GM21367 (cell line): ENCODE data around the gene UBTD1.
"Not testable (repeated sequence)": the region's sequence is repeated elsewhere in the genome, so short reads cannot be mapped to it uniquely, and the experiment has no call there.

Experiments
- ATAC-seq: cut with Tn5 transposase; IDR thresholded peaks from one replicate; pipeline ENCODE4 v1.9.1; 2021; ENCODE audit not compliant: unreplicated experiment

Gene UBTD1

DNA sequence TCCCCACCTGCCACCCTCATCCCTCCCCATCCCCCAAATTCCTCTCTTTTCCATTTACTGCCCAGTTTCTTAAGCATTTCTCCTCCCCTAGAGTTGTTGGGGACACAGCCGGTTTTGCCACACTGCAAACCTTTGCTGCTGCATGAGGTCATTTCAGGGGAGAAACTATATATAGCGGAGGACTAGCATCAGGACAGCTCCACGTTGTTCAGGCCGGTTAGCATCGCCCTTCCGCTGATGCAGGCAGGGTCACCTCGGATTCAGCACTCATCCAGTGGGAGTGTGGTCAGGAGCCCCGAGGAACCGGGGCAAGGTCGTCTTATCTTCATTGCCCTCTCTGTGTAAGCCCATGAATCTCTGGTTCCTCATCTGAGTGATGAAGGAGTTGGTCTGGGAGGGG lies 15.6 kb downstream of the UBTD1 start:
- no peak for ATAC-seq

GRCh38 chr10:97515271-97515978 lies 16.7 kb downstream of the UBTD1 start:
- no peak for ATAC-seq

- ATAC-seq = no peak
Observed at GRCh38 chr10:97517096-97517750, 18.5 kb downstream of the UBTD1 start.

DNA sequence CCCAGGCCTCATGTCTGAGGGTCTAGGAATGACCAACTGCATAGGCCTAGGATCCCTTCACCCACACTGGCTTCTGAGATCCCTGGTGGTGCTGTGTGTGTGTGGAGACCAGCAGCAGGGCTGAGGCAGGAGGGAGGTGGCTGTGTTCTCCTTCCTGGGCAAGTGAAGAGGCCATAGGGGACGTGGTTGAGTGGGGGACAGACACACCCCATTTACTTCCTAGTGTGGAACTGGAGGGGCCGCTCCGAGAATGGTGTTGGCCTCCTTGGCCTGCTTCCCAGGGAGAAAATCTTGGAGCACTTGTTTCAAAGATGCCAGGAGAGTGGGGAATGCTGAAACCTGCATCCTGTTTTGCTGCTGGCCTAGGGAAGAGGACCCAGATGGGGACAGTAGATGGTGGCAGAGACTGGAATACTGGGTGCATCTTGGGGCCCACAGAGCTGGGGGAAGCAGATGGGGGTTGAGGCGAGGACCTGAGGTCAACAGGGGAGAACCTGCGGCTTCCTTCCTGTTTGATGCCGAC lies 19.1 kb downstream of the UBTD1 start:
- ATAC-seq = no peak

DNA sequence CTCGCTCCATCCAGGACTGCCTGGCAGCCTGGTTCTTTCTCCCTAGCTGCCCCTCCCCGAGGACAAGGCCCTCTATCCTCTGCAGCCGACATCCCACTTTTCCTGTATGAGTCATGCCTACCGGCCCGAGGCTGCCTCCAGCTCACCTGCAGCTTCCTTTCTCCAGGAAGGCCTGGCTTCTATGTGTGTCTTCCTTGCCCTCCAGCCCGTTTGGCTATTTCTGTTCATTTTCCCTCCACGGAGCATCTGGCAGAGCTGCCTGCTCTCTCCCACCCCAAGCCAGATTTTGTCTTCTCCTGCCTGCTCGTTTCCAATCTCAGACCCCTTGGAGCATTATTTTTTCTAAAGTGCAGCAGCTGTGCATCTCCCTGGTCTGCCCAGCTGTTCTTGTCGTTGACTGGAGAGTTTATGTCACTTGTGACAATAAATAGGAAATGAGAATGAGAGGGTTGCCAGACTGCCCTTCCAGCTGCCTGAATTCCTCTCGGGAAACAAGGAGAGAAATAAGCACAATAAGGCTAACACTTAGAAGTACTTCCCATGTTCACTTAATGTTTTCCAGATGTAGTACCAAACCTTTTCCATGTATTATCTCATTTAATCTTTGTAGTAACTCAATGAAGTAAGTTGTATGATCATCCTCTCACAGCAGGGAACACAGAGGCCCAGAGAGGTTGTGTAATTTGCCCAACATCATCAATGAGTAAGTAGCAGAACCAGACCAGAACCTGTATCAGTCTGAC lies 19.7 kb downstream of the UBTD1 start:
- no peak for ATAC-seq

DNA sequence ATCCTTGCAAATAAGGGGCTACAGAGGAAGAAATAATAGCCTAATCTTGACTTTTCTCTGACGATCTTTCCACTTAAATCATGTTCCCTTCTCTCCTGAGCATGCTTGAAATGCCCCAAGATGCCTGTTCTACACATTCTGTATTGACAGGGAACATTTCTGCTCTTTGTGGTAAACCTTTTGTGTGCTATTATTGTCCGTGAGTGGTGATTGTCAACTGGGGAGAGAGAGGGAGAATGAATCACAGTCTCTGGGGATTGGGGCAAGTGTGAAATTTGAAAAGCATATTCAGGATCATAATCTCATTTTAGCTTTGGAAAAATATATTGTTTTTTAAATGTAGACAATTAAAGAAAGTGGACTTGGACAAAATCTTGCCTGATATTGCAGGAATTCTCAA lies 20.6 kb downstream of the UBTD1 start:
- no peak for ATAC-seq

- no peak for ATAC-seq
Observed at GRCh38 chr10:97520520-97520919, 21.8 kb downstream of the UBTD1 start.

DNA sequence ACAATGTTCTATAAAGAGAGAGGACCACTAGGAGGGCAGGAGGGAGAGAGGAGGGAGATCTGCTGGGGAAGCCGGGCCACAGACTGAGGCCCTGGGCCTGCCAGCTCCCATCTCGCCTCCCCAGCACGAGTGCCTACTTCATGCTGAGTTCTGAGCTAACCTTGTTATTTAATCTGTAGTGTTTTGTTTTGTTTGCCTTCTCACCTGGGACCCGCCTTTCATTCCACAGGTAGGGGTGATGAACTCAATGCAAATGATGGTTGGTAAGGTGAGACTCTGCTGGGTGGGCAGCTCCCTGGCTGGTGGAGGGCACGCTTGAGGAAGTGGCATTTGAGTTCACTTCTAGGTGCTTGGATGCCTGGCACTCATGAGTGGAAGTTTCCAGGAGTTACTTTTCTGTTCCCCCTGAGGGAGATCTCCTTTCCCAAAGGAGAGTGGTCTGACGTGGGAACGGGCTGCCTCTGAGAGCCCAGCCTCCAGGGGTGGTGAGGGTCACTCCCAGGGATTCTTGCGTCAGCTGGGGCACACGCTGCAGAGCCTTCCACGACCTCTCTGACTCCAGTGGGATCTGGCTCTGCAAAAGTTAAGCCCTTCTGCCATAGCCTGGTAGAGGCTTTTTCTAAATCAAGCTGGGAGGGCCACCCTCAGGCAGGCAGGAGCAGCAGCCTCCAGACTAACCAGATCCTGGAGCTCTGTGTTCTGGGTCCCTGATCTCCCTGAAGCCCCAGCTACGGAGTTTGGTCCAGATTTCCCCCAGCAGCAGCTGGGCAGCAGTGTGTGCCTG lies 22.4 kb downstream of the UBTD1 start:
- ATAC-seq = no peak

GRCh38 chr10:97522071-97522470 lies 23.3 kb downstream of the UBTD1 start:
- ATAC-seq = no peak

GRCh38 chr10:97522937-97523336 lies 24.2 kb downstream of the UBTD1 start:
- ATAC-seq = no peak

DNA sequence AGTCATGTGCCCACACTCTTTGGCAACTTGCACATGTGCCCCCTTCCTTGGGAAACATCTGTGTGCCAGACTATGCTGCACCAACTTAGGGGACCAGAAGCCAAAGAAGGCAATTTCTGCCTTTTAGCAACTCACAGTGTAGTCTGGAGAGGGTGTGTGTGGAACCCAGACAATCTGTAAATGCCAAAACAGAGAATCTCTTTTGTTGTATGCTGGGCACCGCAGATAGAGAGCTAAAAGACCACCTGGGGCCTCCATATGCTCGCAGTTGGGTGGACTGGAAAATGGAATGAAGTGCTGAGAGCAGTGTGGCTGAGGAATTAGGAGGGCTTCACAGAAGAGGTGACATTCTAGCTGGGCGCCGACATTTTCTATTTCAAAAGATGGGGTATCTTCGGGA lies 26.4 kb downstream of the UBTD1 start:
- ATAC-seq = no peak

DNA sequence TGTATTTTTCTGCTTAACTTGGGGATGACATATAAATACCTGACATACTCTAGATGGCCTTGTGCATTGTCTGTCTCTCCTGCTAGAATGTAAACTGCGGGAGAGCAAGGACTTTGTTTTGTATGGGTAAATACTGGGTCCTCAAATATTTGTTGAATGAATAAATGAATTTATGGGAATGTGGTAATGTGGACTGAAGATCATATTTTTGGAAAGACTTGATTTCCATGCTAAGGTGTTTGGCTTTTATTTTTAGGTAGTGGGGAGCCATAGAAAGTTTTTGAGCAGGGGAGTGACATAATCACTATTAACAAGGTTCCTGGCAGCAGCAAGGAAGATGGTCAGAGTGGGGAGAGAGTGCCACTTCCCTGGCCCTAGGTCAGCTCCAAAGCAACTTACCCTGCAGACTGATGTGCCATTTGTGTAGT lies 27.0 kb downstream of the UBTD1 start:
- ATAC-seq = no peak

GRCh38 chr10:97528876-97529275 lies 30.2 kb downstream of the UBTD1 start:
- not testable (repeated sequence) for ATAC-seq

DNA sequence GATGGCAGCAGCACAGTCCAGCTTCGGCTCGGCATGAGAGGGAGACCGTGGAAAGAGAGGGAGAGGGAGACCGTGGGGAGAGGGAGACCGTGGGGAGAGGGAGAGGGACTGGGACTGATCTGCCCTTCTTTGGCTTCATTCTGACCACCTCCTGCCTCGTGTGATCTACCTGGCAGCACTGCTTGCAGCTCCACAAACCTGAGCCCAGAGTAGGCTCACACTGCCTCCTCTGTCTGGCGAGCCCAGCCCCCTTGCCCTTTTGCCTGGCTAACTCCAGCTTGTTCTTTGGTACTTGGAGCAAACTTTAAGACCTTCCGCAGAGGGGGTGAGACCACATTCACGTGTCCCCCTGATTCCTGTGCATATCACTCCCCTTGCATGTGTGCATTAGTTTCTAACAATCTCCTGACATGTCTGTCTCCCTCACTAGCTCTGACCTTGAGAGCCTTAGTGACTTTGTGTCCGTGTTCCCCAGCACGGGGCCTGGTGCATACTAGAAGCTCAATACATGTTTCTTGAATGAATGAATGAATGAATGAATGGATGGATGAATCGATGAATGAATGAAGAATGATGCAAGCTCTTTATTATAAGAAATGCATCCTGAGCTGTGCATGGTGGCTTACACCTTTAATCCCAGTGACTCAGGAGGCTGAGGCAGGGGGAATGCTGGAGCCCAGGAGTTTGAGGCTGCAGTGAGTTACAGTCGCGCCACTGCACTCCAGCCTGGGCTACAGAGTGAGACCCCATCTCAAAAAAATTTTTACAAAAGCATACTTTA lies 31.2 kb downstream of the UBTD1 start:
- ATAC-seq = no peak

- ATAC-seq = no peak
Observed at GRCh38 chr10:97531401-97531986, 32.8 kb downstream of the UBTD1 start.

DNA sequence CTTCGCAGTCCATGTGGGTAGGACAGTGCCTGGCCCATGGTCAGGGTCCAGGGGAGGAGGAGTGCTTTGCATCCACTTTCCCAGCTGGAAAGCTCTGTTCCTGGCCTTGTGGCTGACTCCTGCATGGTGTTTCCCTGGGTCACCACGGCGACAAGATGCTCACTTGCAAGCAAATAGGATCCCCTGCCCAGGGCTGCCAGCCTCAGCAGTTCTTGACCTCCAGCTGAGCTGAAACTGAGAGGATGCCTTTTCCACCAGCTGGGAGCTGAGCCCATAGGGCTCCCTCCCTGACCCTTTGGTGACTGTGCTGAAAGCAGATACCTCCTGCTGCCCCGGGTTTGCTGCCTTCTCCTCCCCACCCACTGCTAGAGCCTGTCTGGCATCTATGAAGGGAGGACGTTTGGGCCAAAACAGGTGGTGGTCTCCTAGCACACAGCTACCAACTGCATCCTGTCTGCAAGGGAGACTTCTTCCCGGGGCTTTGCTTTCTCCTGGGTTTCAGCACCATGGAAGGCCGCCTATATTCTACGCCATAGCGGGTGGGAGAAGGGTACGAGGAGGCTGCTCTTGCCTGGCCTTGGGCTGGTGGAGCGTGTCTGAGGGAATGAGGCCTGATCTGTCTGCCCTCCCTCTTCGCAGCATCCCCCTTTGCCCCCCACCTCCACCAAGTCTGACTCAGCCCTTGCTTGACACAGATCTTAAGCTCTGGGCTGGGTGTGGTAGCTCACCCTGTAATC lies 34.4 kb downstream of the UBTD1 start:
- no peak for ATAC-seq

- ATAC-seq = no peak
Observed at GRCh38 chr10:97533888-97534287, 35.2 kb downstream of the UBTD1 start.

DNA sequence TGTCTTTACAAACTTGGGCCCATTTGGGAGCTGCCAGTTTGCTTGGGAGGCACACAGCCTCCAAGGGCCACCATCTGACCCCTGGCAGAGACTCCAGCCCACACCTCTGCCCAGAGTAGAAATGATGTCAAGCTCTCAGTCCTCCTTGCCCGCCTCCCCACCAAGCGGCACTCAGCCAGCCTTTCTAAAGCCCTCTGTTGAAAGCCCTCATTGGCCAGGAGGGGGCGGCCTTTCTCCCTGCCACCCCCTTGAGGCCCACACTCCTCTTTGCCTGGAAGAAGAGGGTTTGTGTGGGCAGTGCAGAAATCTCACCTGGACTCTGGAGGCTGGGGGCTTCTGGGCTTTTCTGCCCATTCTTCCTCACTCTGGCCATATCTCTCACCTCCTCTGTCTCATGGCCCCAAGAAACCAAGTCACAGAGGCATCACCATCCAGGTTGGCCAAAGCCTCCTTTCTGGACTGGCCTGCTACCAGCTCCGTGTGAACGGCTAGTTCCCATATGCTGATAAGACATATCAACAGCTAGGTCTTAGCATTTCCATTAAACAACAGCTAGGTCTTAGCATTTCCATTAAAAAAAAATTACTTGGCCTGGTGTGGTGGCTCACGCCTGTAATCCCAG lies 36.1 kb downstream of the UBTD1 start:
- no peak for ATAC-seq
